K562 (cell line): ENCODE measurements around the gene WDR62. TPM values are rescaled to one million over a fixed set of nuclear protein-coding genes. Genes with fewer than 3 reads are reported as not detected.

ENCODE experiments used
- BHLHE40 ChIP-seq: IDR thresholded peaks from 2 replicates; pipeline ENCODE4 v1.6.1; 2011; ENCODE audit warnings: low read length, improper control_type of control experiment
- CUX1 ChIP-seq: fragments of 200-800 bp; sonication (Bioruptor generic); IDR thresholded peaks from 2 replicates; pipeline ENCODE4 v1.6.1; 2016; ENCODE audit warnings: missing genetic modification characterization, missing compliant biosample characterization
- DLX4 ChIP-seq: fragments of 250-450 bp; sonication (Bioruptor Pico); IDR thresholded peaks from 2 replicates; pipeline ENCODE4 v1.6.1; 2021; ENCODE audit warnings: mild to moderate bottlenecking
- ELF4 ChIP-seq: fragments of 450-650 bp; formaldehyde crosslinking; IDR thresholded peaks from 2 replicates; pipeline ENCODE4 v1.4.0; 2022; ENCODE audit warnings: missing genetic modification characterization
- FOXJ2 ChIP-seq: fragments of 200-800 bp; sonication (Bioruptor generic); IDR thresholded peaks from 2 replicates; pipeline ENCODE4 v1.6.1; 2016; ENCODE audit warnings: missing genetic modification characterization, missing compliant biosample characterization
- HNRNPLL ChIP-seq: fragments of 200-400 bp; formaldehyde crosslinking; IDR thresholded peaks from 2 replicates; pipeline ENCODE4 v1.6.1; 2017; ENCODE audit warnings: low read length, low read depth, mild to moderate bottlenecking; ENCODE audit not compliant: poor library complexity, severe bottlenecking
- MCM7 ChIP-seq, 2 experiments: fragments of 450-650 bp; IDR thresholded peaks; 2 replicates each; pipeline ENCODE4 v1.6.1; 2016 to 2018
- NFE2L1 ChIP-seq: fragments of 450-650 bp; IDR thresholded peaks from 2 replicates; pipeline ENCODE4 v1.6.1; 2016; ENCODE audit warnings: missing genetic modification characterization, low read depth, mild to moderate bottlenecking, missing compliant biosample characterization, moderate library complexity, borderline replicate concordance
- NR2F6 ChIP-seq: fragments of 450-650 bp; formaldehyde crosslinking; IDR thresholded peaks from 2 replicates; pipeline ENCODE4 v1.4.0; 2020; ENCODE audit warnings: mild to moderate bottlenecking
- POLR2A ChIP-seq: fragments of 450-650 bp; conservative IDR thresholded peaks from 2 replicates; pipeline ENCODE4 v1.6.1; 2016
- RHOXF2B ChIP-seq: fragments of 250-450 bp; sonication (Bioruptor Pico); conservative IDR thresholded peaks from 2 replicates; pipeline ENCODE4 v1.5.1; 2021
- SMARCA4 ChIP-seq: fragments of 450-650 bp; IDR thresholded peaks from 2 replicates; pipeline ENCODE4 v1.6.1; 2016
- SP1 ChIP-seq: sonication (generic); formaldehyde crosslinking; IDR thresholded peaks from 2 replicates; pipeline ENCODE4 v1.8.1; 2022; ENCODE audit warnings: mild to moderate bottlenecking, missing genetic modification reagents
- SUPT5H ChIP-seq: fragments of 450-650 bp; IDR thresholded peaks from 2 replicates; pipeline ENCODE4 v1.6.1; 2016
- TAF9B ChIP-seq: fragments of 450-650 bp; IDR thresholded peaks from 2 replicates; pipeline ENCODE4 v1.6.1; 2018; ENCODE audit warnings: mild to moderate bottlenecking; ENCODE audit not compliant: partially characterized antibody
- ZNF318 ChIP-seq, 2 experiments: fragments of 450-650 bp; IDR thresholded peaks; 2 replicates each; pipeline ENCODE4 v1.6.1; 2016; ENCODE audit warnings: mild to moderate bottlenecking in 2 of 2, borderline replicate concordance in 1 of 2, low read depth in 1 of 2, moderate library complexity in 1 of 2
- polyA plus RNA-seq, 8 experiments: library from polyadenylated mRNA; depleted of rRNA in 4 of 8; stranded (reverse) in 5 of 8; unstranded in 3 of 8; fragments of >200 nt; fragmentation: Nextera tagmentation in 2 of 8; fragmentation: Illumina TruSeq in 1 of 8; extraction: Ambion mirVana in 2 of 8; extraction: Trizol in 1 of 8; gene quantifications; 2 replicates each; pipeline versions ENCODE4 v1.2.1 to v1.2.3, GENCODE V29; 2011 to 2014; ENCODE audit warnings: inconsistent platforms in 1 of 8, missing spikeins in 1 of 8
- total RNA-seq, 7 experiments: library from RNA; depleted of rRNA in 6 of 7; stranded (reverse); fragments of >200 nt in 6 of 7; fragmentation: Illumina TruSeq in 2 of 7; extraction: Trizol in 2 of 7; gene quantifications; 2 replicates each; pipeline versions ENCODE4 v1.2.1 to v1.2.3, GENCODE V29; 2011 to 2021; ENCODE audit warnings: low replicate concordance in 1 of 7

The WDR62 gene
- total and polyA plus RNA-seq, 9 of the 15 experiments (the other 6 are each of a cell fraction or from before 2014, with no cell fraction given) = 0.35 to 32.8 (median 14.4) TPM

GRCh38 chr19:36054119-36054732 is 471 bp upstream of the WDR62 start, which contains the start of gene THAP8 (continued):
- peak; percentile 47; the same call in 1 of the 2 replicates for TF ChIP-seq SMARCA4
- TF ChIP-seq TAF9B = peak; percentile 83
- TF ChIP-seq NR2F6 (CRISPR knock-in tag) = no peak
- TF ChIP-seq ELF4 = no peak
- peak; percentile 93 for TF ChIP-seq RHOXF2B (CRISPR knock-in tag)
- TF ChIP-seq SP1 (CRISPR knock-in tag) = peak; percentile 95
- peak; percentile 100 for TF ChIP-seq BHLHE40
- no peak for TF ChIP-seq DLX4
- peak in 1 of 2 experiments; percentile 90; a peak in 2 of 4 replicates for TF ChIP-seq ZNF318 (IDR thresholded peaks at IDR 0.05; ENCODE audit: borderline replicate concordance in 1 of 2, low read depth in 1 of 2)
- no peak for TF ChIP-seq MCM7 (IDR thresholded peaks at IDR 0.05)
- TF ChIP-seq NFE2L1 (tag) = no peak
- peak; percentile 52 for TF ChIP-seq HNRNPLL
- TF ChIP-seq CUX1 (CRISPR knock-in tag) = no peak
- peak; percentile 69 for TF ChIP-seq SUPT5H
- peak; percentile 74 for TF ChIP-seq FOXJ2 (tag)
- peak; percentile 79 for TF ChIP-seq POLR2A
